ENCODE data around the gene MEIOC.
A peak's percentile ranks its signal among the peaks of the same experiment; 100 is the strongest.
"Not testable (repeated sequence)": the region's sequence is repeated elsewhere in the genome, so short reads cannot be mapped to it uniquely, and the experiment has no call there.

Gene MEIOC

GRCh38 chr17:44655983-44656710, at the start of gene MEIOC:
TSS of gene MEIOC (plus strand) at chr17:44656468. CDS start at chr17:44656614, 146 bp downstream.
- DNase-seq: peak; percentile 32

DNA sequence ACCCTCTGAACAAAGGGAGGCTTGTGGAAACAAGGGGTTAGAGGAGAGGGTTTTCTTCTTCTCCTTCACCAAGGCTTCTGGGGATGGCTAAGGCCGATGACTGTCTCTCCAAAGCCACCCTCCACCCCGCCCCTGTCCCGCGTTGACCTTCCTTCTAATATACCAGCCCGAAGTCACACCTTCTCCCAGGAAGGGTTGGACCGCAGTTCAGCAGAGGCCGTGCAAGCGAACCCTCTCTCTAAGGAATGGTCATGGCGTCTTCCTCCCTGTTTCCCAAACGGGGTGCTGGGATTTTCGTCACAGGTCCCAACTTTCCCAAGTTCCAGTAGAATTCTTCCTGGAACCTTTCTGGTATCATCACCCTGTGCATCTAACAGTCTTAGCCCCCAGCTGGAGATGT, 49.6 kb upstream of the MEIOC start:
- no peak for DNase-seq

DNA sequence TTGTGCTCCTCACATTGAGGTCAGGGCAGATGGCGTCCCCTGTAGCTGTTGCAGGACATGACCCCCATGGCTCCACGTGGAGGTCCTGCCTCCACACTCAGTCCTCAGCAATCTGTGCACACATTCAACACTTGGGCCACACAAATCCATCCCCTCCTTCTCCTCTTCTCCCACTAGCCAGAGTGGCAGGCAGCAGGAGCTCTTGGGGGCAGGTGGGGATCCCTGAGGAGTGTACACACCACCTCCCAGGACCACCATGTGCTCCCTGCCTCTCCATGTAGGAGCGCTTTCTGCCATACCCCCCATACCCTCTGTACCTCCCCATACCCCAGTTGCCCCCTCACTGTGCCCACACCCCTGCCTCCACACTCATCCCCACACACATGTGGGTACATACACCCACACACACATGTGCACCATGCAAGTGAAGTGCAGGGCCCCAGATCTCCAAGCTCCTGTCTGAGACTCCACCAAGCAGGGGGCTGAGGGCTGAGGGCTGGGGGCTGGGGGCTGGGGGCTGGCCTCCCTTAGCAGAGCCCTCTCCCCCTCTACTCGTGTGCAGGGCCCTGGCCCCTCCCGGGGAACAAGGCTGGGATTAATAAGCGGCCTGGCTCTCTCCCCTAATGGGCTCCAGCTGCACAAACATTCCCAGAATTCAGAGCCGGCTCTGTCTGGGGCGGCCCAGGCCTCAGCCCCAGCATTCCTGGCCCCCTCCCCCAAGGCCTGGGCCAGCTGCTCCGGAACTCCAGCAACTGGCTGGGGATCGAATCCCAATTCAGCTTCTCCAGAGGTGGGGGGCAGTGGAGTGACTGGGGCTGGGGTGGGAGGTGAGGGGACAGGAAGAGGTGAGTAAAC, 48.2 kb upstream of the MEIOC start:
- no peak for DNase-seq

DNA sequence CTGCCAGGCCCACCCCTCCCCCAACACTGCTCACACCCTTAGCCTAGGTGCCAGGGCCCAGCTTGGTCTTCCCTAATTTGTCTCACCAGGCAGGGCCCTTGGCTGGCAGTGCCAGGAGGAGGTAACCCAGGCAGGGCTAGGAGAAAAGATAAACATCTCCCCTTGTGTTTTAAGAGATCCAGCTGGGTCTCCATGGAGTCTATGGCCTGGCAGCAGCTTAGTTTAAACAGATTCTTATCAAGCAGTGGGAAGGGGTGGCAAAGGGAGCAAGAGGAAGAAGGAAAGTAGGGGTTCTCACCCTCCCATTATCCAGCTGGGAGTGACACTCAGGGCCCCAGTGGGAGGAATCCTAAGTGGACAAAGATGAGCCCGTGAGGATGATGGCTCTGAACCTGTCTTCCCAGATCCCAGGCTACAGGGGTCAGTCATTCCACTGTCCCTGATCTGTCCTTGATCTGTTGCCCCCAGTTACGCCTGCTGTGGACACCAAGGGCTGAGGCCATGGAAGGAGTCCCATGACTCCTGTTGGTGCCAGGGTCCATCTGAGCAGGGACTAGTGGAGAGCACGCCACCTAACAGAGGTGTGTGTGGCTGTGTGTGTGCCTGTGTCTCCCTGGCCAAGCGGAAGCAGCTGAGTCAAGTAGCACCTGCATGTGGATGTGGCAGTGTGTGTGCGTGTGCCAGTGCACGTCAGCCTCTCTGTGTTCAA, 47.4 kb upstream of the MEIOC start:
- DNase-seq: no peak

- no peak for DNase-seq
Observed at GRCh38 chr17:44610331-44610730, 45.9 kb upstream of the MEIOC start.

- DNase-seq: no peak
Observed at GRCh38 chr17:44610871-44611270, 45.4 kb upstream of the MEIOC start.

DNA sequence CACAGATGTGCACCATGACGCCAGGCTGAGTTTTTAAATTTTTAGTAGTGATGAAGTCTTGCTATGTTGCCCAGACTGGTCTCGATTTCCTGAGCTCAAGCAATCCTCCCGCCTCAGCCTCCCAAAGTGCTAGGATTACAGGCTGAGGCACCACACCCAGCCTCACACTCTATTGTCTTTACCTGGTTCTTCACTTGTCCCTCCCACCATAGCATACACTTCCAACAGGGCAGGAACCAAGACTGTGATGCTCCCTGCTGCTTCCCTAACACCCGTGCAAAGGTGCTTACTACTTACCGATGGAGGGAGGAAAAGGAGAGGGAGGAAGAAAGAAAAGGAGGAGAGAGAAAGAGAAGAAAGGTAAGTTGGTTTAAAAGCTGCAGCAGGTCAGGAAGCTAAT, 41.4 kb upstream of the MEIOC start:
- DNase-seq: no peak

DNA sequence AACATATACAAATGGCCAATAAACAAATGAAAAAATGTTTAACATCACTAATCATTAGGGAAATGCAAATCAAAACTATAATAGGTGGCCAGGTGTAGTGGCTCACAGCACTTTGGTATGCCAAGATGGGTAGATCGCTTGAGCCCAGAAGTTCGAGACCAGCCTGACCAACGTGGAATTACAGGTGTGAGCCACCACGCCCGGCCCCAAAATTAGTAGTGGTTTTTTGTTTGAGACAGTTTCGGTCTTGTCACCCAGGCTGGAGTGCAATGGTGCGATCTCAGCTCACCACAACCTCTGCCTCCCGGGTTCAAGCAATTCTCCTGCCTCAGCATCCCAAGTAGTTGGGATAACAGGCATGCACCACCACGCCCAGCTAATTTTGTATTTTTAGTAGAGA, 37.6 kb upstream of the MEIOC start:
- not testable (repeated sequence) for DNase-seq

- no peak for DNase-seq
Observed at GRCh38 chr17:44623070-44623725, 33.1 kb upstream of the MEIOC start.

DNA sequence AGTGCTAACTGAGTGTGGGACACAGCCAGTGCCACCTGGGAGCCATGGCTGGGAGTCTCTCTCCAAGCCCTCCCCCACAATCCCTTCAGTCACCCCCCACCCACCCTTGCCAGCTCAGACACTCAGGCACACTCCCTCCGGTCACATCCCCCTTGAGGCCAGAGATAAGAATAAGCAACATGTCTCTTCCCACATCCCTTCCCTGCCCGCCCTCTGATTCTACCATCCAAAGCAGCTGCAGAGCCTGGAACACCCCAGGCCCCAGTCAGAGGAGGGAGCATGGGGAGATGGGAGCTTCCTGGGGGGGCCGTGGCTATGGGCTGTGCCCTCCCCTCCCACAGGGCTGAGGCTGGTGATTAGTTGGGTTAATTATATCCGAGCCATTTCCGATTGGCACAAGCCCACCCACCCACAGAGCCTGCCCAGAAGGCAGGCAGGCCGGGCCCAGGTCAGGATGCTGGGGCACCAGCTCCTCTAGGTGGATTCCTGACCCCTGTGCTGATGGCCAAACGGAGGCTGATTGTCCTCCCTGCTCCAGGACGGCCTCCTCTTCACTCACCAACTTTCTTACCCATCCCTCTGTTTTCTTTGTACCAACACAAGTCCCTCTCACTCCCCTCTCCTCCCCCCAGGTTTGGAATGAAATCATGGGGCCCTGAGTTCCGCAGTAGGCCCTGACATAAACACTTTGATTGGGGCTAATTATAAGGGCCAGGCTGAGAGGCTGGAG, 28.6 kb upstream of the MEIOC start:
- DNase-seq: no peak

GRCh38 chr17:44628243-44629188, 27.8 kb upstream of the MEIOC start:
- no peak for DNase-seq

DNA sequence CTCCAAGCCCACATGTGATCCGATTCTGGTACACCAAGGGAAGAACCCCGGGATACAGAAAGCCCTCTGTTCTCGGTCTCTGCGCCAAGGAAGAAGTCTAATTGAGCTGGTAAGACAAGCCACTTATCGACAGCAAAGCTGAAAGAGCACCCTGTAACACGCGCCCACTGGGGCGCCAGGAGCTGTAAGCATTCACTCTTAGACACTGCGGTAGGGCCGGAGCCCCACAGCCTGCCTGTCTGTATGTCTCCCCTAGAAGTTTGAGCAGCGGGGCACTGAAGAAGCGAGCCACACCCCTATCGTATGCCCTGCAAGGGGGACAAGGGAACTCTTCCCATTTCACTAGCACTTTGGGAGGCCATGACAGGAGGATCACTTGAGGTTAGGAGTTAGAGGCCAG, 27.0 kb upstream of the MEIOC start:
- no peak for DNase-seq

- DNase-seq: no peak
Observed at GRCh38 chr17:44630703-44631102, 25.6 kb upstream of the MEIOC start.

GRCh38 chr17:44633998-44634397, 22.3 kb upstream of the MEIOC start:
- DNase-seq: no peak

DNA sequence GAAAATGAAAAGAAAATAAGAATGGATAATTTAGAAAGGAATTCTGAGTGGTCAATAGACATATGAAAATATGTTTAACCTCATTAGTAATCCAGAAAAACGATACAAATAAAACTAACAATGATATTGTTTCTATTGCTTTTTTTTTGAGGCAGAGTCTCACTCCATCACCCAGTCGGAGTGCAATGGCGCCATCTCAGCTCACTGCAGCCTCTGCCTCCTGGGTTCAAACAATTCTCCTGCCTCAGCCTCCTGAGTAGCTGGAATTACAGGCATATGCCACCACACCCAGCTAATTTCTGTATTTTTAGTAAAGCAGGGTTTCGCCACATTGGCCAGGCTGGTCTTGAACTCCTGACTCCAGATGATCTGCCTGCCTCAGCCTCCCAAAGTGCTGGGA, 21.9 kb upstream of the MEIOC start:
- DNase-seq: not testable (repeated sequence)

GRCh38 chr17:44636562-44636961, 19.7 kb upstream of the MEIOC start:
- no peak for DNase-seq

- DNase-seq: no peak
Observed at GRCh38 chr17:44637066-44637465, 19.2 kb upstream of the MEIOC start.

DNA sequence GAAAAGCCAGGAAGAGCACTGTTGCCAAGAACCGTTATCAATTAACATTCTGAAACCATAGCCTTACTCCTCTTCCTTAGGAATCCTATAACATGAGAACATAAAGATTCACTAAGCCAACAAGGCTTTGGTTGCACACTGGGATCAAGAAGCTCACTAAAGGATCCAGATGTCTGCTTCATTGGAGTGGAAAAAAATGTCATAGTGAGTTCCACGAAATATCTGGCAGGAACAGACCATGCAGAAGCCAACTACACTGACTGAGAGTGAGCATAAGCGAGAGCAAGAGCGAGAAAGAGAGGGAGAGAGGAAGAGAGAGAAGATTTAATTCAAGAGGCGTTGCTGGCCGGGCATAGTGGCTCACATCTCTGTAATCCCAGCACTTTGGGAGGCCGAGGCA, 13.4 kb upstream of the MEIOC start:
- DNase-seq: no peak

GRCh38 chr17:44645341-44645740, 10.9 kb upstream of the MEIOC start:
- no peak for DNase-seq

DNA sequence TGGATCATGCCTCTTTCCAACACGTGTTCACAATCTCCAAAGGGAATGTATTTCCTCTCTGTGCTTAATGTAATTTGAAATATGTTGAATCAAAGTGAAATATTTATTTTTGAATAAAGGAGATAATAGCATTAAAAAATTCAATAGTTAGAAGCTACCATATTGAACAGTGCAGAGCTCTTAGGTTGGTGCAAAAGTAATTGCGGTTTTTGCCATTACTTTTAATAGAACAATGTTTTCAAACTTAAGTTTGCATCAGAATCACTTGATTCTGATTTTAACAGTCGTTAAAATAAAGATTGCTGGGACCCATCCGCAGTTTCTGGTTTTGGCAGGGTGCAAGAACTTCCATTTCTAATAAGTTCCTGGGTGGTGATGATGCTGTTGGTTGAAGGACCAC, 10.0 kb upstream of the MEIOC start:
- no peak for DNase-seq

DNA sequence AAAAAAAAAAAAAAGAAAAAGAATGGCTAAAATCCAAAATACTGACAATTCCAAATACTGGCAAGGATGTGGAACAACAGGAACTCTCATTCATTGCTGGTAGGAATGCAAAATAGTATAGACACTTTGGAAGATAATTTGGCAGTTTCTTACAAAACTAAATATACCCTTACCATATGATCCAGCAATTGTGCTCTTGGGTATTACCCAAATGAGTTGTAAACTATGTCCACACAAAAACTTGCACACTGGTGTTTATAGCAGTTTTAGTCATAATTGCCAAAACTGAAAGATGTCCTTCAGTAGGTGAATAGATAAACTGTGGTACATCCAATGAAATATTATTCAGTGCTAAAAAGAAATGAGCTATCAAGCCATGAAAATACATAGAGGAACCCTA, 8.5 kb upstream of the MEIOC start:
- no peak for DNase-seq
